Activated naive CD4-positive, alpha-beta T cell treated with anti-CD3 and anti-CD28 coated beads, Interleukin-2, amount 50 U/mL, for 72 hours (primary cell): ENCODE results near the gene SPOCK3. TPM values are rescaled to one million over a fixed set of nuclear protein-coding genes. Genes with fewer than 3 reads are reported as not detected.
"Not testable (repeated sequence)": the region's sequence is repeated elsewhere in the genome, so short reads cannot be mapped to it uniquely, and the experiment has no call there.

ENCODE experiments used
- ATAC-seq, 2 donors: fragments of 150-1000 bp; cut with Tn5 transposase; 2 replicates each; pipeline ENCODE4 v1.10.0; 2021; ENCODE audit warnings: mild to moderate bottlenecking in 2 of 2, moderate library complexity in 2 of 2
- DNase-seq, 2 donors: peaks; one replicate each; pipeline ENCODE4 v3.0.0; 2021 to 2022; ENCODE audit warnings: low spot score in 2 of 2
- H3K27ac Mint-ChIP-seq, 2 donors: one replicate each; pipeline ENCODE4 v1.8.0; 2022; ENCODE audit warnings: mild to moderate bottlenecking in 2 of 2, mixed read lengths in 2 of 2
- H3K36me3 Mint-ChIP-seq, 2 donors: one replicate each; pipeline ENCODE4 v1.8.0; 2022; ENCODE audit warnings: mixed read lengths in 2 of 2
- H3K9me3 Mint-ChIP-seq, 2 donors: one replicate each; pipeline ENCODE4 v1.8.0; 2022; ENCODE audit warnings: mixed read lengths in 2 of 2
- total RNA-seq, 2 donors: library from RNA; stranded (reverse); gene quantifications; one replicate each; pipeline ENCODE4 v1.2.3, GENCODE V29; 2022

Gene SPOCK3
- total RNA-seq, 2 donors from 2014 or later: not detected

DNA sequence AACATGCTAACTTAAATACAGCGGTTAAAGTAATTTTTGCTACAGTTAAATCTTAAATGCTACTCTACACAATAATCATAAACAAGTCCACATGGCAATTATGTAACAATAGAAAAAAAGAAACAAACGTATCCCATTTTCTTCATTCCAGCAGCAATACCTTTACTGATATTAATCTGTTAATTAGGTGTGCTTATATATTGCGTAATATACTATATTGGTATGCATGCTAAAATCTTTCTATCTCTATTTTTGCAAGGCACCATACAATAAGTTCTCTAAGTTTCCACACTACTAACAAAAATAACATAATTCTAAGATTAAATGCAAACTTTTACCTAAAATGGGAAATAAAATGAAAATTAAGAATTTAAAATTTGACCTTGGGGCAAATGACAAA lies 500.6 kb downstream of the SPOCK3 start:
- H3K9me3 Mint-ChIP-seq: peaks cover 0 to 12% of the 10 kb centered on the region in 2 donors
- no peak for DNase-seq
- ATAC-seq: no peak
- H3K36me3 Mint-ChIP-seq: no peaks in the 10 kb centered on the region
- H3K27ac Mint-ChIP-seq: no peak overlapping the region

DNA sequence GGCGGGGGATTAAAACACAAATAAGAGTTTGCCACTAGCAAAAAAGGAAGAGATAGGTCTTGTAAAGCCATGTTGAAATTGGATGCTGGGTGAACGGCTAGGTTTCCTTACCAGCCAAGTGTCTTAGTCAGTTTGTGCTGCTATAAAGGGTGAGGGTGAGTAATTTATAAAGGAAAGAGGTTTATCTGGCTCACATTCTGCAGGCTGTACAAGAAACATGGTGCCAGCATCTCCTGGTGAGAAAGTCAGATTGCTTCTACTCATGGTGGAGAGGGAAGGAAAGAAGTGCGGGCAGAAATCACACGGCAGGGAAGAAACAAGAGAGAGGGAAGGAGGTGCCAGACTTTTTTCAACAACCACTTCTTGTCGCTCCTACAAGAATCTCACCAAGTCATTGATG lies 507.5 kb downstream of the SPOCK3 start:
- Mint-ChIP-seq H3K9me3 (peaks cover 8 to 13% of the 10 kb centered on the region in 2 donors), H3K36me3 (no peaks in the 10 kb centered on the region), H3K27ac (no peak overlapping the region)
- no peak for DNase-seq
- ATAC-seq: no peak

DNA sequence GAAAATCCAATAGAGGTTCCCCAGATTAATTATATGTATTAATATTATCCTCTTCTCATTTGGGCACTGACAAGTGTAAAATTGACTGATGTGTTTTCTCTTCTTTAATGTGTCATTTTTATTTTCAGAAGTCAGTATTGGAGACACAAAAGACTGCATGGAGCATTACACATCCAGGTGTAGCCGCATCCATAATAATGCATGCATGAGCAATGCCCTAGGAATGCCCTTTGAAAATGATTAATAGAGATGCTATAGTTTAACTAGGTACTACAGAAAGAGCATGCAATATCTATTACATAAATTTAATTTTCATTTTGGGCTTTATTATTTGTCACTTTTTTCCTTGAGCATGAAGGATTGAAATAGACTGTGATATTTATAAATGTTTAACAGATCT lies 509.9 kb downstream of the SPOCK3 start:
- H3K9me3 Mint-ChIP-seq: peaks cover 26 to 28% of the 10 kb centered on the region in 2 donors
- ATAC-seq (no peak), DNase-seq (no peak)
- peaks cover 0 to 12% of the 10 kb centered on the region in 2 donors for H3K36me3 Mint-ChIP-seq
- H3K27ac Mint-ChIP-seq: no peak overlapping the region

DNA sequence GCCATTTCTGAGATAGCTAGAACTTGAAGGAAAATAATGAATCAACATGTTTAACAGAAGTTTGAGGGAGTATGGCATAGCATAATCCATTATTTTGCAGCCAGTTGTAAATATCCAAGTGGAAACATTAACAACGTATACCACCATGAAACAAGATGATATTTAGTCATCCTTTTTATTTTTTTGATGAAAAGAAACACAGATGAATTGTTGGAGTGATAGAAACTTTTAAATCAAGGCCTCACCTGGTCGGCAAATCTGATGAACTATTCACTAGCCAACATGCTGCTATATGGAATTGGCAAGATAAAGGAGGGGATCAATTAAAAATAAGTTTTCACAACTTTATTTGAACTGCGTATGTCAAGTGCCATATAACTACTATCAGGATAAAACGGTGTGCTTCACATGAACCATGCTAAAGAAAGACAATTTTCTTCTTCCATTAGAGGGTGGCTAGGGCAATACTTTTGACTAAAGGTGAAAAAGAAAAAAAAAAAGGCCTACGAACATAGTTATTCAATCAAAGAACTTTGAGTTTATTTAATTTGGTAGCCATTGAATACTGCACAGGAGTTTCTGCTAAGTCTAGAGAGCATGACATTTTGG lies 510.7 kb downstream of the SPOCK3 start:
- H3K27ac Mint-ChIP-seq: no peak overlapping the region
- H3K9me3 Mint-ChIP-seq: peaks cover 26 to 29% of the 10 kb centered on the region in 2 donors
- ATAC-seq: no peak

DNA sequence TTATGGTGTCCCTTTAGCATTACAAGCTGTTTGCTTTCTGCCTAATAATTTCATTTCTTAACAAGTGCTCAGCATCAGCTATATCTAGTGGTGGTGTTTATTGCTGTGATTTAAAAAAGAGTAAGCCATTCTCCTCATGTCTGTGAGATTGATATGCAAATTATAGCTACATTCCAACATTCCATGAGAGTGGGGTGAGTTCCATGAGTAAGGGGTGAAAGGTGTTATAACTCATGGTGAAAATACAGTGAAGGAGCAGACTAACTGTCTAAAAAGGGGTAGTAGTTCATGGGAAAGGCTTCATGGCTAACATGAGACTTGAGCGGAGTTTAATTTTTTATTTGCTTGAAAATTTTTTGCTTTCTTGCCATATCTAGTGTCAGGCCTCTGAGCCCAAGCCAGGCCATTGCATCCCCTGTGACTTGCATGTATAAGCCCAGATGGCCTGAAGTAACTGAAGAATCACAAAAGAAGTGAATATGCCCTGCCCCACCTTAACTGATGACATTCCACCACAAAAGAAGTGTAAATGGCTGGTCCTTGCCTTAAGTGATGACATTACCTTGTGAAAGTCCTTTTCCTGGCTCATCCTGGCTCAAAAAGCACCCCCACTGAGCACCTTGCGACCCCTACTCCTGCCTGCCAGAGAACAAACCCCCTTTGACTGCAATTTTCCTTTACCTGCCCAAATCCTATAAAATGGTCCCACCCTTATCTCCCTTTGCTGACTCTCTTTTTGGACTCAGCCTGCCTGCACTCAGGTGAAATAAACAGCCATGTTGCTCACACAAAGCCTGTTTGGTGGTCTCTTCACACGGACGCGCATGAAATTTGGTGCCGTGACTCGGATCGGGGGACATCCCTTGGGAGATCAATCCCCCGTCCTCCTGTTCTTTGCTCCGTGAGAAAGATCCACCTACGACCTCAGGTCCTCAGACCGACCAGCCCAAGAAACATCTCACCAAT lies 518.3 kb downstream of the SPOCK3 start:
- H3K9me3 Mint-ChIP-seq: peaks cover 44 to 47% of the 10 kb centered on the region in 2 donors
- H3K27ac Mint-ChIP-seq, ATAC-seq: not testable (repeated sequence)

More for the DNA sequence above, 510.7 kb downstream of the SPOCK3 start:
- peaks cover 0 to 12% of the 10 kb centered on the region in 2 donors for H3K36me3 Mint-ChIP-seq
- DNase-seq: no peak

DNA sequence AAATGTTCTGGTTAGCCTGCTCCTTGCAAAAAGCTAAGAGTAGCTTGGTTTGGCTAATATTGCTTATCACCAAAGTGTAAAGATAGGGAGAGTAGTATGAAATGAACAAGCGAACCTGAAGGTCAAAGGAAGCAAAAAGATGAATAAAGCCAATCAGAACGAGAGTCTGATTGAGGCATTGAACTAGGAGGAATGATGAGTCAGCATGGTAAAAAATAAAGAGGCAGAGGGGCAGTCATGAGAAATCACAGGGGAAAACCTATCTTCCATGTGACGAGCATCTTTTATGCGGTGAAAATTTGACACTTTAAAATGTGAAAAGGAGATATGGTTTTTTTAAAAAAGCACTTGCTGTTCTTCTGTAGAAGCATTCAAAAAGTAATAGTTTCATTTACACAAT lies 533.7 kb downstream of the SPOCK3 start:
- no peak for DNase-seq
- Mint-ChIP-seq H3K9me3 (peaks cover 16 to 20% of the 10 kb centered on the region in 2 donors), H3K36me3 (no peaks in the 10 kb centered on the region), H3K27ac (no peak overlapping the region)
- no peak for ATAC-seq

More for the DNA sequence above, 518.3 kb downstream of the SPOCK3 start:
- H3K36me3 Mint-ChIP-seq: peaks cover 0 to 37% of the 10 kb centered on the region in 2 donors
- not testable (repeated sequence) for DNase-seq

DNA sequence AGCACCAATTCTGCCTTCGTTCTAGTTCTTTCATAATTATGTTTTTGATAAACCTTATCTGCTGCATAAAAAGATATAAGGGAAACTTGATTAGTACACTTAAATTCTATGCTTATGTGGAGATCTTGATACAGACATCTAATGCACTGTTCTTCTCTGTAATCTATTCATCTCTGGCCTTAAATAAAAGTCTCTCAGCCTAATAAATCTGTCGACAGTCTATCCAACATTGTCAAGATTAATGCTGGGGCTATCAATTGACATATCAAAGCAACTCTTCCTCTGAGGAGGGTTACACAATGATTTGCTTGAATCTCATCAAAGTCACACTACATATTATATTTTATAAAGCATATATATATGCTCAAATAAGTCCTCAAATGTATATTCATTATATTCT lies 545.5 kb downstream of the SPOCK3 start:
- no peak for DNase-seq
- ATAC-seq: no peak
- Mint-ChIP-seq H3K27ac (no peak overlapping the region), H3K36me3 (peaks cover 0 to 6% of the 10 kb centered on the region in 2 donors), H3K9me3 (peaks cover 7 to 15% of the 10 kb centered on the region in 2 donors)

DNA sequence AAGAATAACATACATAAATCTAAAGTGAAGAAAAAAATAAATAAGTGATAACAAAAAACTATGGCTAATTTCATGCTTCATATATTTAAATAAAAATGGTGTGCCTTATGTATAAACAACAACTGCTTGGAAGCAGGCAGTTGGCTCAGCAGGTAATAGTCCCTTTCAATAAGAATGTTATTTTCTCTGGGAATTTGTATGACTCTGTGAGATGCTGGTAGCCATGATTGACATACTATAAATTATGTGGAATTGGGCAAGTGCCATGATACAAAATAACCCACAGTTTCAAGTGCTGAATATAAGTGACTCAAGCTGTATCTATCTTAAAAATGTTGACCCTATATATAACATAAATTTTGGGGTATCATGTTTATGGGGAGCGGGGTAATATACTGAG lies 546.5 kb downstream of the SPOCK3 start:
- Mint-ChIP-seq H3K9me3 (peaks cover 7 to 15% of the 10 kb centered on the region in 2 donors), H3K36me3 (peaks cover 0 to 6% of the 10 kb centered on the region in 2 donors), H3K27ac (no peak overlapping the region)
- DNase-seq (no peak), ATAC-seq (no peak)
